ENCODE measurements around the gene LPP. TPM values are rescaled to one million over a fixed set of nuclear protein-coding genes. Genes with fewer than 3 reads are reported as not detected.

Gene LPP
- total and polyA plus RNA-seq, 2 of the 13 experiments (the other 11 are each of a cell fraction or from before 2014, with no cell fraction given): 19.2 to 29.9 TPM

DNA sequence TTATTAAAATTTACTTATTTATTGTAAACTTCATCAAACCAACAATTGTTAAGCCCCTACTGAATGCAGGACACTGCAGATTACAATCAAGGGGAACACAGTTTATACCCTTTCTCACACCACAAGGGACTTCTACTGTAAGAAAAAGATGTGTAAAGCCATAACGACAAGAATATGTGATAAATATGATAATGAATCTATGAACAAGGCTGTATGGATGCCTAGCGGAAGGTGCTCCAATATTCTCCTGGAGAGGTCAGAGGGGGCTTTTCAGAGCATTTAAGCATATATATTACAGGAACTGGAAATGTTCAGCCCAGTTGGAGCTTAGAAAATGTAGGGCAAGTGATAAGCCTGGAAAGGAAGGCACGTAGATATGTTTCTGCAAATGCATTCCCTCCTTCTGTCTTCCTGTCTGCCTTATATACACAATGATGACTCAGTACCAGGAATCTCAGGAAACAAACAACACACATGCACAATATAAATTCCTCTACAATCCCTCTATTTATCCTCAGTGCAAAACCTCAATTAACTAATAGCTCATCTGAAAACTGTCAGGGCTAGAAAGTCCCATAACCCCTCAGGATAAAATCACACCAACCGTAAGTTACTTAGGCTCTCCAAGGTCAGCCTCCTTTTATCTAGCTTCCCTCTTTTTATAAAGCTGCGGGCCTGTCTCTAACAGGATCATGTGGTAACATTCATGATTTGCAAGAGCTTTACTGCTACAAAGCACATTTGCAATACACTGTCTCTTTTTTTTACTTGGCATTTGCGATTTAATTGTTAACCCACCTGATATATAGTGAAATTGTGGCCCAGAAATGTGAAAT is 393.1 kb downstream of the LPP start (continued):
- TF ChIP-seq, protein P1, sequence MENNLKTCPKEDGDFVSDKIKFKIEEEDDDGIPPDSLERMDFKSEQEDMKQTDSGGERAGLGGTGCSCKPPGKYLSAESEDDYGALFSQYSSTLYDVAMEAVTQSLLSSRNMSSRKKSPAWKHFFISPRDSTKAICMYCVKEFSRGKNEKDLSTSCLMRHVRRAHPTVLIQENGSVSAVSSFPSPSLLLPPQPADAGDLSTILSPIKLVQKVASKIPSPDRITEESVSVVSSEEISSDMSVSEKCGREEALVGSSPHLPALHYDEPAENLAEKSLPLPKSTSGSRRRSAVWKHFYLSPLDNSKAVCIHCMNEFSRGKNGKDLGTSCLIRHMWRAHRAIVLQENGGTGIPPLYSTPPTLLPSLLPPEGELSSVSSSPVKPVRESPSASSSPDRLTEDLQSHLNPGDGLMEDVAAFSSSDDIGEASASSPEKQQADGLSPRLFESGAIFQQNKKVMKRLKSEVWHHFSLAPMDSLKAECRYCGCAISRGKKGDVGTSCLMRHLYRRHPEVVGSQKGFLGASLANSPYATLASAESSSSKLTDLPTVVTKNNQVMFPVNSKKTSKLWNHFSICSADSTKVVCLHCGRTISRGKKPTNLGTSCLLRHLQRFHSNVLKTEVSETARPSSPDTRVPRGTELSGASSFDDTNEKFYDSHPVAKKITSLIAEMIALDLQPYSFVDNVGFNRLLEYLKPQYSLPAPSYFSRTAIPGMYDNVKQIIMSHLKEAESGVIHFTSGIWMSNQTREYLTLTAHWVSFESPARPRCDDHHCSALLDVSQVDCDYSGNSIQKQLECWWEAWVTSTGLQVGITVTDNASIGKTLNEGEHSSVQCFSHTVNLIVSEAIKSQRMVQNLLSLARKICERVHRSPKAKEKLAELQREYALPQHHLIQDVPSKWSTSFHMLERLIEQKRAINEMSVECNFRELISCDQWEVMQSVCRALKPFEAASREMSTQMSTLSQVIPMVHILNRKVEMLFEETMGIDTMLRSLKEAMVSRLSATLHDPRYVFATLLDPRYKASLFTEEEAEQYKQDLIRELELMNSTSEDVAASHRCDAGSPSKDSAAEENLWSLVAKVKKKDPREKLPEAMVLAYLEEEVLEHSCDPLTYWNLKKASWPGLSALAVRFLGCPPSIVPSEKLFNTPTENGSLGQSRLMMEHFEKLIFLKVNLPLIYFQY (CRISPR knock-in tag; IDR thresholded peaks at IDR 0.05; ENCODE audit: borderline replicate concordance): no peak
- TF ChIP-seq, protein P2, sequence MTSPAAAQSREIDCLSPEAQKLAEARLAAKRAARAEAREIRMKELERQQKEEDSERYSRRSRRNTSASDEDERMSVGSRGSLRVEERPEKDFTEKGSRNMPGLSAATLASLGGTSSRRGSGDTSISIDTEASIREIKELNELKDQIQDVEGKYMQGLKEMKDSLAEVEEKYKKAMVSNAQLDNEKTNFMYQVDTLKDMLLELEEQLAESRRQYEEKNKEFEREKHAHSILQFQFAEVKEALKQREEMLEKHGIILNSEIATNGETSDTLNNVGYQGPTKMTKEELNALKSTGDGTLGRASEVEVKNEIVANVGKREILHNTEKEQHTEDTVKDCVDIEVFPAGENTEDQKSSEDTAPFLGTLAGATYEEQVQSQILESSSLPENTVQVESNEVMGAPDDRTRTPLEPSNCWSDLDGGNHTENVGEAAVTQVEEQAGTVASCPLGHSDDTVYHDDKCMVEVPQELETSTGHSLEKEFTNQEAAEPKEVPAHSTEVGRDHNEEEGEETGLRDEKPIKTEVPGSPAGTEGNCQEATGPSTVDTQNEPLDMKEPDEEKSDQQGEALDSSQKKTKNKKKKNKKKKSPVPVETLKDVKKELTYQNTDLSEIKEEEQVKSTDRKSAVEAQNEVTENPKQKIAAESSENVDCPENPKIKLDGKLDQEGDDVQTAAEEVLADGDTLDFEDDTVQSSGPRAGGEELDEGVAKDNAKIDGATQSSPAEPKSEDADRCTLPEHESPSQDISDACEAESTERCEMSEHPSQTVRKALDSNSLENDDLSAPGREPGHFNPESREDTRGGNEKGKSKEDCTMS (CRISPR knock-in tag; conservative IDR thresholded peaks at IDR 0.05): no peak
- TF ChIP-seq, protein P3, sequence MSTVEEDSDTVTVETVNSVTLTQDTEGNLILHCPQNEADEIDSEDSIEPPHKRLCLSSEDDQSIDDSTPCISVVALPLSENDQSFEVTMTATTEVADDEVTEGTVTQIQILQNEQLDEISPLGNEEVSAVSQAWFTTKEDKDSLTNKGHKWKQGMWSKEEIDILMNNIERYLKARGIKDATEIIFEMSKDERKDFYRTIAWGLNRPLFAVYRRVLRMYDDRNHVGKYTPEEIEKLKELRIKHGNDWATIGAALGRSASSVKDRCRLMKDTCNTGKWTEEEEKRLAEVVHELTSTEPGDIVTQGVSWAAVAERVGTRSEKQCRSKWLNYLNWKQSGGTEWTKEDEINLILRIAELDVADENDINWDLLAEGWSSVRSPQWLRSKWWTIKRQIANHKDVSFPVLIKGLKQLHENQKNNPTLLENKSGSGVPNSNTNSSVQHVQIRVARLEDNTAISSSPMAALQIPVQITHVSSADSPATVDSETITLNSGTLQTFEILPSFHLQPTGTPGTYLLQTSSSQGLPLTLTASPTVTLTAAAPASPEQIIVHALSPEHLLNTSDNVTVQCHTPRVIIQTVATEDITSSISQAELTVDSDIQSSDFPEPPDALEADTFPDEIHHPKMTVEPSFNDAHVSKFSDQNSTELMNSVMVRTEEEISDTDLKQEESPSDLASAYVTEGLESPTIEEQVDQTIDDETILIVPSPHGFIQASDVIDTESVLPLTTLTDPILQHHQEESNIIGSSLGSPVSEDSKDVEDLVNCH (CRISPR knock-in tag; IDR thresholded peaks at IDR 0.05): no peak
- TF ChIP-seq TBX2 (CRISPR knock-in tag; IDR thresholded peaks at IDR 0.05; ENCODE audit: borderline replicate concordance) (peak; percentile 39; the same call in 1 of the 2 replicates), ZSCAN20 (CRISPR knock-in tag; IDR thresholded peaks at IDR 0.05; ENCODE audit: borderline replicate concordance) (no peak), ATF1 (CRISPR knock-in tag; IDR thresholded peaks at IDR 0.05) (no peak), MBD4 (IDR thresholded peaks at IDR 0.05; ENCODE audit: borderline replicate concordance, low read length) (no peak), ZNF20 (CRISPR knock-in tag; IDR thresholded peaks at IDR 0.05) (no peak)
- TF ChIP-seq, protein P4, sequence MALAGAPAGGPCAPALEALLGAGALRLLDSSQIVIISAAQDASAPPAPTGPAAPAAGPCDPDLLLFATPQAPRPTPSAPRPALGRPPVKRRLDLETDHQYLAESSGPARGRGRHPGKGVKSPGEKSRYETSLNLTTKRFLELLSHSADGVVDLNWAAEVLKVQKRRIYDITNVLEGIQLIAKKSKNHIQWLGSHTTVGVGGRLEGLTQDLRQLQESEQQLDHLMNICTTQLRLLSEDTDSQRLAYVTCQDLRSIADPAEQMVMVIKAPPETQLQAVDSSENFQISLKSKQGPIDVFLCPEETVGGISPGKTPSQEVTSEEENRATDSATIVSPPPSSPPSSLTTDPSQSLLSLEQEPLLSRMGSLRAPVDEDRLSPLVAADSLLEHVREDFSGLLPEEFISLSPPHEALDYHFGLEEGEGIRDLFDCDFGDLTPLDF (CRISPR knock-in tag; IDR thresholded peaks at IDR 0.05): no peak
- TF ChIP-seq, protein P5, sequence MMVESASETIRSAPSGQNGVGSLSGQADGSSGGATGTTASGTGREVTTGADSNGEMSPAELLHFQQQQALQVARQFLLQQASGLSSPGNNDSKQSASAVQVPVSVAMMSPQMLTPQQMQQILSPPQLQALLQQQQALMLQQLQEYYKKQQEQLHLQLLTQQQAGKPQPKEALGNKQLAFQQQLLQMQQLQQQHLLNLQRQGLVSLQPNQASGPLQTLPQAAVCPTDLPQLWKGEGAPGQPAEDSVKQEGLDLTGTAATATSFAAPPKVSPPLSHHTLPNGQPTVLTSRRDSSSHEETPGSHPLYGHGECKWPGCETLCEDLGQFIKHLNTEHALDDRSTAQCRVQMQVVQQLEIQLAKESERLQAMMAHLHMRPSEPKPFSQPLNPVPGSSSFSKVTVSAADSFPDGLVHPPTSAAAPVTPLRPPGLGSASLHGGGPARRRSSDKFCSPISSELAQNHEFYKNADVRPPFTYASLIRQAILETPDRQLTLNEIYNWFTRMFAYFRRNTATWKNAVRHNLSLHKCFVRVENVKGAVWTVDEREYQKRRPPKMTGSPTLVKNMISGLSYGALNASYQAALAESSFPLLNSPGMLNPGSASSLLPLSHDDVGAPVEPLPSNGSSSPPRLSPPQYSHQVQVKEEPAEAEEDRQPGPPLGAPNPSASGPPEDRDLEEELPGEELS (CRISPR knock-in tag; IDR thresholded peaks at IDR 0.05): peak; percentile 75
- TF ChIP-seq, protein P6, sequence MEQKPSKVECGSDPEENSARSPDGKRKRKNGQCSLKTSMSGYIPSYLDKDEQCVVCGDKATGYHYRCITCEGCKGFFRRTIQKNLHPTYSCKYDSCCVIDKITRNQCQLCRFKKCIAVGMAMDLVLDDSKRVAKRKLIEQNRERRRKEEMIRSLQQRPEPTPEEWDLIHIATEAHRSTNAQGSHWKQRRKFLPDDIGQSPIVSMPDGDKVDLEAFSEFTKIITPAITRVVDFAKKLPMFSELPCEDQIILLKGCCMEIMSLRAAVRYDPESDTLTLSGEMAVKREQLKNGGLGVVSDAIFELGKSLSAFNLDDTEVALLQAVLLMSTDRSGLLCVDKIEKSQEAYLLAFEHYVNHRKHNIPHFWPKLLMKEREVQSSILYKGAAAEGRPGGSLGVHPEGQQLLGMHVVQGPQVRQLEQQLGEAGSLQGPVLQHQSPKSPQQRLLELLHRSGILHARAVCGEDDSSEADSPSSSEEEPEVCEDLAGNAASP (CRISPR knock-in tag; IDR thresholded peaks at IDR 0.05; ENCODE audit: borderline replicate concordance): no peak
